COLO668 (cell line): ENCODE measurements around the gene ERC2.

Source experiments
- DNase-seq: peaks from one replicate; lab custom pipeline; 2025; ENCODE audit not compliant: unreplicated experiment; lab: John Stamatoyannopoulos, UW

Gene ERC2

GRCh38 chr3:56428667-56429066 is 39.6 kb downstream of the ERC2 start:
- no peak for DNase-seq

- DNase-seq = no peak
Observed at GRCh38 chr3:56424885-56425284, 43.4 kb downstream of the ERC2 start.

- DNase-seq = no peak
Observed at GRCh38 chr3:56424336-56424735, 43.9 kb downstream of the ERC2 start.

- no peak for DNase-seq
Observed at GRCh38 chr3:56423661-56424099, 44.6 kb downstream of the ERC2 start.

- no peak for DNase-seq
Observed at GRCh38 chr3:56422316-56422715, 46.0 kb downstream of the ERC2 start.

- no peak for DNase-seq
Observed at GRCh38 chr3:56421205-56421604, 47.1 kb downstream of the ERC2 start.

GRCh38 chr3:56415652-56416051 is 52.6 kb downstream of the ERC2 start:
- peak; percentile 1 for DNase-seq

- DNase-seq = no peak
Observed at GRCh38 chr3:56413911-56414310, 54.4 kb downstream of the ERC2 start.

GRCh38 chr3:56411166-56411565 is 57.1 kb downstream of the ERC2 start:
- DNase-seq = no peak

- DNase-seq = no peak
Observed at GRCh38 chr3:56410576-56410975, 57.7 kb downstream of the ERC2 start.

GRCh38 chr3:56409790-56410189 is 58.5 kb downstream of the ERC2 start:
- DNase-seq = no peak

- DNase-seq = no peak
Observed at GRCh38 chr3:56408761-56409196, 59.5 kb downstream of the ERC2 start.

- DNase-seq = no peak
Observed at GRCh38 chr3:56406826-56407515, 61.3 kb downstream of the ERC2 start.

- no peak for DNase-seq
Observed at GRCh38 chr3:56404884-56405283, 63.4 kb downstream of the ERC2 start.

- DNase-seq = no peak
Observed at GRCh38 chr3:56398659-56399058, 69.6 kb downstream of the ERC2 start.

- DNase-seq = no peak
Observed at GRCh38 chr3:56397798-56398197, 70.5 kb downstream of the ERC2 start.

GRCh38 chr3:56389183-56389830 is 79.0 kb downstream of the ERC2 start:
- DNase-seq = no peak

- DNase-seq = no peak
Observed at GRCh38 chr3:56383092-56383491, 85.2 kb downstream of the ERC2 start.

- no peak for DNase-seq
Observed at GRCh38 chr3:56379723-56380287, 88.5 kb downstream of the ERC2 start.

GRCh38 chr3:56375654-56376053 is 92.6 kb downstream of the ERC2 start:
- no peak for DNase-seq

GRCh38 chr3:56373386-56373785 is 94.9 kb downstream of the ERC2 start:
- DNase-seq = no peak

GRCh38 chr3:56370991-56371775 is 97.1 kb downstream of the ERC2 start:
- DNase-seq = no peak
